ENCODE data around the gene BOC. TPM values are rescaled to one million over a fixed set of nuclear protein-coding genes. Genes with fewer than 3 reads are reported as not detected.

Gene BOC
- total RNA-seq, 3 donors from 2014 or later: 48.8 to 56.6 (median 55.1) TPM

- TF ChIP-seq POLR2A (IDR thresholded peaks at IDR 0.05): no peak
- no peak for TF ChIP-seq CTCF (IDR thresholded peaks at IDR 0.05)
- no peak for TF ChIP-seq POLR2AphosphoS5 (IDR thresholded peaks at IDR 0.05)
- no peak for DNase-seq (ENCODE audit: low spot score in 2 of 2)
- H3K4me3 ChIP-seq: no peak overlapping the region
- no peaks in the 10 kb centered on the region for H3K36me3 ChIP-seq
- intact Hi-C loops (cut with DNase I; ENCODE audit: low total_unique reads): loop anchor here (10.0 kb wide), 1 partner anchor 225 kb away; no protein-coding TSS in a partner anchor
- H3K27ac ChIP-seq: peak overlapping the region; percentile 88 to 92
- peaks cover 0 to 9% of the 10 kb centered on the region in 2 donors for H3K4me1 ChIP-seq
- no peaks in the 10 kb centered on the region for H3K9me3 ChIP-seq
- H3K27me3 ChIP-seq: no peaks in the 10 kb centered on the region
These were observed 68.3 kb downstream of the BOC start for GRCh38 chr3:113279686-113280085.

- Histone ChIP-seq H3K27ac (peak overlapping the region; percentile 80 to 90), H3K27me3 (no peaks in the 10 kb centered on the region), H3K9me3 (no peaks in the 10 kb centered on the region), H3K36me3 (no peaks in the 10 kb centered on the region), H3K4me3 (no peak overlapping the region), H3K4me1 (peaks cover 0 to 15% of the 10 kb centered on the region in 2 donors)
- no peak for DNase-seq (ENCODE audit: low spot score in 2 of 2)
- TF ChIP-seq POLR2AphosphoS5 (IDR thresholded peaks at IDR 0.05): no peak
- no peak for TF ChIP-seq POLR2A (IDR thresholded peaks at IDR 0.05)
- no peak for TF ChIP-seq CTCF (IDR thresholded peaks at IDR 0.05)
- intact Hi-C loops (cut with DNase I; ENCODE audit: low total_unique reads): loop anchor here (10.0 kb wide), 1 partner anchor 229 kb away; no protein-coding TSS in a partner anchor
These were observed 71.9 kb downstream of the BOC start for GRCh38 chr3:113283306-113283705.

- intact Hi-C loops (cut with DNase I; ENCODE audit: low total_unique reads): loop anchor here (10.0 kb wide), 1 partner anchor 230 kb away; no protein-coding TSS in a partner anchor
- H3K27me3 ChIP-seq: no peaks in the 10 kb centered on the region
- DNase-seq (ENCODE audit: low spot score in 2 of 2): no peak
- H3K27ac ChIP-seq: peak overlapping the region; percentile 80 to 90
- TF ChIP-seq POLR2A (IDR thresholded peaks at IDR 0.05) (no peak), CTCF (IDR thresholded peaks at IDR 0.05) (no peak), POLR2AphosphoS5 (IDR thresholded peaks at IDR 0.05) (no peak)
- no peaks in the 10 kb centered on the region for H3K9me3 ChIP-seq
- H3K36me3 ChIP-seq: no peaks in the 10 kb centered on the region
- no peak overlapping the region for H3K4me3 ChIP-seq
- H3K4me1 ChIP-seq: peaks cover 0 to 15% of the 10 kb centered on the region in 2 donors
These were observed 73.2 kb downstream of the BOC start for GRCh38 chr3:113284453-113285050.

GRCh38 chr3:113285226-113285625 lies 73.9 kb downstream of the BOC start:
- intact Hi-C loops (cut with DNase I; ENCODE audit: low total_unique reads): loop anchor here (10.0 kb wide), 1 partner anchor 230 kb away; no protein-coding TSS in a partner anchor
- peaks cover 0 to 15% of the 10 kb centered on the region in 2 donors for H3K4me1 ChIP-seq
- H3K27ac ChIP-seq: peak overlapping the region; percentile 80 to 90
- H3K36me3 ChIP-seq: no peaks in the 10 kb centered on the region
- no peaks in the 10 kb centered on the region for H3K27me3 ChIP-seq
- H3K4me3 ChIP-seq: no peak overlapping the region
- no peak for DNase-seq (ENCODE audit: low spot score in 2 of 2)
- H3K9me3 ChIP-seq: no peaks in the 10 kb centered on the region
- TF ChIP-seq POLR2A (IDR thresholded peaks at IDR 0.05) (no peak), CTCF (IDR thresholded peaks at IDR 0.05) (no peak), POLR2AphosphoS5 (IDR thresholded peaks at IDR 0.05) (no peak)

- H3K9me3 ChIP-seq: no peaks in the 10 kb centered on the region
- DNase-seq (ENCODE audit: low spot score in 2 of 2): no peak
- H3K4me3 ChIP-seq: no peak overlapping the region
- intact Hi-C loops (cut with DNase I; ENCODE audit: low total_unique reads): loop anchor here (10.0 kb wide), 1 partner anchor 231 kb away; no protein-coding TSS in a partner anchor
- peak overlapping the region; percentile 80 to 90 for H3K27ac ChIP-seq
- H3K36me3 ChIP-seq: no peaks in the 10 kb centered on the region
- no peak for TF ChIP-seq CTCF (IDR thresholded peaks at IDR 0.05)
- TF ChIP-seq POLR2A (IDR thresholded peaks at IDR 0.05): no peak
- no peak for TF ChIP-seq POLR2AphosphoS5 (IDR thresholded peaks at IDR 0.05)
- peaks cover 0 to 15% of the 10 kb centered on the region in 2 donors for H3K4me1 ChIP-seq
- no peaks in the 10 kb centered on the region for H3K27me3 ChIP-seq
These were observed 74.4 kb downstream of the BOC start for GRCh38 chr3:113285741-113286140.

All from breast epithelium (tissue), 4 donors.